Cardiac muscle cell (in vitro differentiated cells and primary cell): Measurements from ENCODE around the gene AGBL3. TPM values are rescaled to one million over a fixed set of nuclear protein-coding genes. Genes with fewer than 3 reads are reported as not detected.

Experiments used
- DNase-seq, 2 donors: peaks; one replicate each; pipeline versions ENCODE4 v3.0.0 to v3.0.0-alpha.2; 2010 to 2017; ENCODE audit warnings: low read depth in 1 of 2, low spot score in 1 of 2
- H3K27ac ChIP-seq: fragments of 200-600 bp; sonication (generic); 2 replicates; pipeline ENCODE4 v1.5.1; 2016
- H3K27me3 ChIP-seq: fragments of 200-600 bp; sonication (generic); 2 replicates; pipeline ENCODE4 v1.6.0; 2016; ENCODE audit warnings: control low read depth
- H3K36me3 ChIP-seq: fragments of 200-600 bp; sonication (generic); 2 replicates; pipeline ENCODE4 v1.5.1; 2016; ENCODE audit warnings: control low read depth
- H3K4me1 ChIP-seq: fragments of 200-600 bp; sonication (generic); 2 replicates; pipeline ENCODE4 v1.8.1; 2017; ENCODE audit warnings: low read depth, mild to moderate bottlenecking, mixed run types
- H3K4me3 ChIP-seq: fragments of 200-600 bp; sonication (generic); 2 replicates; pipeline ENCODE4 v1.5.1; 2016; ENCODE audit warnings: mild to moderate bottlenecking
- H3K9me3 ChIP-seq: fragments of 200-600 bp; sonication (generic); 2 replicates; pipeline ENCODE4 v1.5.1; 2017; ENCODE audit warnings: low read depth, mild to moderate bottlenecking, control low read depth
- polyA plus RNA-seq: library from polyadenylated mRNA; unstranded; fragments of >200 nt; fragmentation: Nextera tagmentation; extraction: Ambion mirVana; gene quantifications from 2 replicates; pipeline ENCODE4 v1.2.1, GENCODE V29; 2016
- total RNA-seq: library from RNA; depleted of rRNA; stranded (reverse); fragments of >200 nt; gene quantifications from 2 replicates; pipeline ENCODE4 v1.2.3, GENCODE V29; 2016
- TF ChIP-seq, protein P1 (sequence below): IDR thresholded peaks from 2 replicates; pipeline ENCODE4 v1.5.1; 2012; ENCODE audit warnings: low read depth, mild to moderate bottlenecking, low read length

AGBL3 gene
- total and polyA plus RNA-seq, 2 experiments from 2014 or later, result 1.7 to 3.8 TPM

DNA sequence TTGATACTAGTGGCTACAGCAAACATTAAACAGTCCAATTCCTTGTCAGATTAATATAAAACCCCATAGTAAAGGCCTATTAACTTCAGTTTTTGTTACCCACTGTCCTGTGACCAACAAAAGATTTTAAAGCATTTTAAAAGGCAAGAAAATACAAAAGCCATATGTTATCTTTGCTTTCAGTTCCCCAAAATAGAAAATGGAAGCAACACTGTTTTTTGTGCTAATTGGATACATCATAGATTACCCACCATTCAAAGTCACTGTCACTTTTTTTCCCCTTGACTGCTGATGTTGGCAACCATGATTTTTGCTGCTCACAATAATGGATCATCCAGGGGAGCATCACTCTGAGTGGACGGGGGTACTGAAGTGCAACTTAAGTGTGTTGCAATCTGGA lies 109.1 kb downstream of the AGBL3 start:
- TF ChIP-seq, protein P1, sequence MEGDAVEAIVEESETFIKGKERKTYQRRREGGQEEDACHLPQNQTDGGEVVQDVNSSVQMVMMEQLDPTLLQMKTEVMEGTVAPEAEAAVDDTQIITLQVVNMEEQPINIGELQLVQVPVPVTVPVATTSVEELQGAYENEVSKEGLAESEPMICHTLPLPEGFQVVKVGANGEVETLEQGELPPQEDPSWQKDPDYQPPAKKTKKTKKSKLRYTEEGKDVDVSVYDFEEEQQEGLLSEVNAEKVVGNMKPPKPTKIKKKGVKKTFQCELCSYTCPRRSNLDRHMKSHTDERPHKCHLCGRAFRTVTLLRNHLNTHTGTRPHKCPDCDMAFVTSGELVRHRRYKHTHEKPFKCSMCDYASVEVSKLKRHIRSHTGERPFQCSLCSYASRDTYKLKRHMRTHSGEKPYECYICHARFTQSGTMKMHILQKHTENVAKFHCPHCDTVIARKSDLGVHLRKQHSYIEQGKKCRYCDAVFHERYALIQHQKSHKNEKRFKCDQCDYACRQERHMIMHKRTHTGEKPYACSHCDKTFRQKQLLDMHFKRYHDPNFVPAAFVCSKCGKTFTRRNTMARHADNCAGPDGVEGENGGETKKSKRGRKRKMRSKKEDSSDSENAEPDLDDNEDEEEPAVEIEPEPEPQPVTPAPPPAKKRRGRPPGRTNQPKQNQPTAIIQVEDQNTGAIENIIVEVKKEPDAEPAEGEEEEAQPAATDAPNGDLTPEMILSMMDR, result no peak
- DNase-seq, result no peak
- Histone ChIP-seq H3K9me3 (no peaks in the 10 kb centered on the region), H3K27ac (no peak overlapping the region), H3K36me3 (no peaks in the 10 kb centered on the region), H3K4me1 (no peaks in the 10 kb centered on the region), H3K27me3 (no peaks in the 10 kb centered on the region), H3K4me3 (no peak overlapping the region)

DNA sequence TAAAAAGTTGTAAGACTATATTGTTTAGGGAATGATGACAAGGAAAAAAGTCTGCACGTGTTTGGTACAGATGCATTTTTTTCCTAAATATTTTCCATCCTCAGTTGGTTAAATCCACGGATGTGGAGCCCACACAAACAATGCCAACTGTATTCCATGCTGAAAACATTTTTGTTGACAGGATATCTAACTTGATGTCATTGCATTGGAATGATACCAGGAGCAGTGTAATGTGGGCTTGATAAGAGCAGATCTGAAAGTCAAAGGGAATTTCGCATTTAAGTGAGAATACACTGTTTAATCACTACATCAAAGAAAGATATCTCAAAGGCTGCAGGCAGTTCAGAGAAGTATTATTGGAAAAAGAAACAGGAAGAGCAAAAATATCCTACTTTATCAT lies 112.1 kb downstream of the AGBL3 start:
- no peaks in the 10 kb centered on the region for H3K4me1 ChIP-seq
- TF ChIP-seq, protein P1, result no peak
- DNase-seq, result peak in 1 of 2 donors; percentile 15
- no peaks in the 10 kb centered on the region for H3K27me3 ChIP-seq
- no peak overlapping the region for H3K27ac ChIP-seq
- no peak overlapping the region for H3K4me3 ChIP-seq
- H3K36me3 ChIP-seq, result no peaks in the 10 kb centered on the region
- H3K9me3 ChIP-seq, result no peaks in the 10 kb centered on the region

DNA sequence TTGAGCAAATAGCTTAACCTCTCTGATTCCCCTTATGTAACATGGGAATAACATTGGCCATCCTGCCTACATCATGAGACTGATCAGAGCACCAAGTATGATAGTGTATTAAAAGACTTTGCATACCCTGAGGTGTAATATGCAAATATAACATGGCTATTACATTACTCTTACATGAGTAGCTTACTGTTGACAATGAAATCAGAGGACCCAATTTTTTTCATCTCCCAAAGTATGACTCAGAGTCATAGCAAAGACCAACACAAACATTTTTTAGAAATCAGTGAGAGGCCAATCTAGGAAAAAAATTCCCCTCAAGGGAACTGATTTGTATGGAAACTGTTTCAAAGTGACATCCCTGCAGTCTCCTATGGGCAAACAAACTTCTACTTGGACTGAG lies 114.5 kb downstream of the AGBL3 start:
- H3K27ac ChIP-seq, result no peak overlapping the region
- TF ChIP-seq, protein P1, result no peak
- H3K4me3 ChIP-seq, result no peak overlapping the region
- no peaks in the 10 kb centered on the region for H3K27me3 ChIP-seq
- no peak for DNase-seq
- H3K4me1 ChIP-seq, result no peaks in the 10 kb centered on the region
- H3K9me3 ChIP-seq, result no peaks in the 10 kb centered on the region
- H3K36me3 ChIP-seq, result no peaks in the 10 kb centered on the region

DNA sequence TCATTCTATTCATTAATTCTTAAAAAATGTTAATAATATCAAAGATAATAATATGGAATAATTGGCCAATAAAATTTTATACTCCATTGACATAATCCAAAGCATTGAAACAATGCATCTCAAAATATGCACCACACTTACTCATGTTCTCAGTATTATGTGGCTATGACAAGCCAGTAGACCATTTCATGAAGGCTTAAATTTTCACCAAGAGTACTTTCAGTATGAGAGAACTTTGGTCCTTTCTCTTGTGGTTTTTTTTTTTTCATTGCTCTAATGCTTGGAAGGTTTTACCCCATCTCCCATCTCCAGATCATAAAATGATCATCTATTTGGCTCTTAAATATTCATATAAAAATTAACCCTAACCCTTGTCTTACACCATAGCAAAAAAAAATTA lies 116.1 kb downstream of the AGBL3 start:
- Histone ChIP-seq H3K27ac (no peak overlapping the region), H3K9me3 (no peaks in the 10 kb centered on the region), H3K4me1 (no peaks in the 10 kb centered on the region), H3K4me3 (no peak overlapping the region), H3K36me3 (no peaks in the 10 kb centered on the region), H3K27me3 (no peaks in the 10 kb centered on the region)
- TF ChIP-seq, protein P1, result no peak
- no peak for DNase-seq

DNA sequence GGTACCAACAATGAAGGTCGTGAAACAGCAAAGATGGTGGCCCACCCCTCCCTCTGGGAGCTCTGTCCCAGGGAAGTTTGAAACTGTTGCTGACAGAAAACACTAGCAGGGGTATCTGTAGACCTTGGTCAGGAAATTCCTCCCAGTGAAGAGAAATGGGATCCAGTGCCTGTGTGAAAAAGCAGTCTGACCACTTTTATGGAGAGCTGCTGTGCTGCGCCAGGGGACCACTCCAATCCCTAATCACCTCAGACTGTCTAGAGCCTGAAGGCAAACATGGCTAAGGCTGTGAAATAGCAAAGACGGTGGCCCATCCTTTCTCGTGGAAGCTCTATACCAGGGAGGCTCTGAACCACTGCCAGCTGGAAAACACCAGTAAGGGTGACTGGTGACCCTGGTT lies 123.3 kb downstream of the AGBL3 start:
- no peak overlapping the region for H3K4me3 ChIP-seq
- no peaks in the 10 kb centered on the region for H3K27me3 ChIP-seq
- no peak for DNase-seq
- no peaks in the 10 kb centered on the region for H3K36me3 ChIP-seq
- no peak overlapping the region for H3K27ac ChIP-seq
- TF ChIP-seq, protein P1, result no peak
- H3K9me3 ChIP-seq, result no peaks in the 10 kb centered on the region
- no peaks in the 10 kb centered on the region for H3K4me1 ChIP-seq

DNA sequence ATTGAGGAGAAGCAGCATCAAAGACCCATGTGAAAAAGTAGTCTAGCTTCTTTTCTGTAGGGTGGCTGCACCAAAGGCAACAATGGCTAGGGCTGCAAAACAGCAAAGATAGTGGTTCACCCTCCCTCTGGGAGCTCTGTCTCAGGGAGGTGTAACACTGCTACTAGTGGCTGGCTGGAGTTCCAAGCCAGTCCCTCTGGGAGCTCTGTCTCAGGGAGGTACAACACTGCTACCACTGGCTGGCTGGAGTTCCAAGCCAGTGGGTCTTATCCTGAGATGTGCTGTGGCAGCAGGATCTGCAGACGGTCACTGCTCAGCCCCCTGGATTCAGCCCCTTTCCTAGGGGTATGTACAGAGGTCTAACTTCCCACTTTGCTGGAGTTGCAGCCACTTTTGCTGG lies 123.7 kb downstream of the AGBL3 start:
- no peaks in the 10 kb centered on the region for H3K4me1 ChIP-seq
- DNase-seq, result no peak
- no peak overlapping the region for H3K27ac ChIP-seq
- no peaks in the 10 kb centered on the region for H3K9me3 ChIP-seq
- no peaks in the 10 kb centered on the region for H3K36me3 ChIP-seq
- TF ChIP-seq, protein P1, result no peak
- no peak overlapping the region for H3K4me3 ChIP-seq
- H3K27me3 ChIP-seq, result no peaks in the 10 kb centered on the region
